Measurements from ENCODE around the gene USP14.

The USP14 gene

GRCh38 chr18:245282-245847, 87.0 kb downstream of the USP14 start:
- no peak for DNase-seq (ENCODE audit: extremely low spot score)
- POLR2A ChIA-PET: no interaction called here
- TF ChIP-seq L3MBTL2 (conservative IDR thresholded peaks at IDR 0.05) (no peak), BHLHE40 (IDR thresholded peaks at IDR 0.05; ENCODE audit: borderline replicate concordance) (no peak), SP1 (IDR thresholded peaks at IDR 0.05) (no peak), ELF4 (IDR thresholded peaks at IDR 0.05) (no peak), SUZ12 (IDR thresholded peaks at IDR 0.05) (no peak), TARDBP (IDR thresholded peaks at IDR 0.05) (no peak), PKNOX1 (IDR thresholded peaks at IDR 0.05) (no peak)
- CTCF ChIA-PET: no interaction called here

- CTCF ChIA-PET: no interaction called here
Measured at GRCh38 chr18:248053-248452, 89.7 kb downstream of the USP14 start.

GRCh38 chr18:250685-251084, 92.3 kb downstream of the USP14 start:
- no peak for DNase-seq (ENCODE audit: extremely low spot score)
- CTCF ChIA-PET: no interaction called here
- TF ChIP-seq CTBP1 (IDR thresholded peaks at IDR 0.05; ENCODE audit: borderline replicate concordance) (no peak), ELF4 (IDR thresholded peaks at IDR 0.05) (no peak), ARNT (IDR thresholded peaks at IDR 0.05) (no peak), FOXM1 (IDR thresholded peaks at IDR 0.05; ENCODE audit: borderline replicate concordance) (no peak), TARDBP (IDR thresholded peaks at IDR 0.05) (no peak), BHLHE40 (IDR thresholded peaks at IDR 0.05; ENCODE audit: borderline replicate concordance) (no peak), PKNOX1 (IDR thresholded peaks at IDR 0.05) (no peak), SUZ12 (IDR thresholded peaks at IDR 0.05) (no peak), FOXK2 (IDR thresholded peaks at IDR 0.05) (no peak), ZNF384 (IDR thresholded peaks at IDR 0.05) (no peak), LEF1 (IDR thresholded peaks at IDR 0.05; ENCODE audit: borderline replicate concordance) (no peak), NFRKB (IDR thresholded peaks at IDR 0.05) (no peak), FOXA1 (IDR thresholded peaks at IDR 0.05) (no peak), L3MBTL2 (conservative IDR thresholded peaks at IDR 0.05) (no peak), SP1 (IDR thresholded peaks at IDR 0.05) (no peak), HDGF (IDR thresholded peaks at IDR 0.05; ENCODE audit: borderline replicate concordance) (no peak)
- POLR2A ChIA-PET: no interaction called here

More at GRCh38 chr18:248053-248452, 89.7 kb downstream of the USP14 start:
- TF ChIP-seq SP1 (IDR thresholded peaks at IDR 0.05): no peak
- no peak for TF ChIP-seq CTBP1 (IDR thresholded peaks at IDR 0.05; ENCODE audit: borderline replicate concordance)
- TF ChIP-seq FOXA1 (IDR thresholded peaks at IDR 0.05): no peak
- TF ChIP-seq ZNF384 (IDR thresholded peaks at IDR 0.05): no peak
- TF ChIP-seq PKNOX1 (IDR thresholded peaks at IDR 0.05): no peak
- no peak for DNase-seq (ENCODE audit: extremely low spot score)
- POLR2A ChIA-PET: no interaction called here

GRCh38 chr18:251572-251971, 93.2 kb downstream of the USP14 start:
- no peak for DNase-seq (ENCODE audit: extremely low spot score)
- CTCF ChIA-PET: no interaction called here
- POLR2A ChIA-PET: no interaction called here
- no peak for TF ChIP-seq NFRKB (IDR thresholded peaks at IDR 0.05)
- no peak for TF ChIP-seq SUZ12 (IDR thresholded peaks at IDR 0.05)
- TF ChIP-seq FOXM1 (IDR thresholded peaks at IDR 0.05; ENCODE audit: borderline replicate concordance): no peak
- TF ChIP-seq SP1 (IDR thresholded peaks at IDR 0.05): no peak

- TF ChIP-seq SP1 (IDR thresholded peaks at IDR 0.05): no peak
- TF ChIP-seq HDGF (IDR thresholded peaks at IDR 0.05; ENCODE audit: borderline replicate concordance): no peak
- no peak for TF ChIP-seq PKNOX1 (IDR thresholded peaks at IDR 0.05)
- no peak for TF ChIP-seq FOXA1 (IDR thresholded peaks at IDR 0.05)
- no peak for TF ChIP-seq TARDBP (IDR thresholded peaks at IDR 0.05)
- no peak for TF ChIP-seq ELF4 (IDR thresholded peaks at IDR 0.05)
- TF ChIP-seq FOXK2 (IDR thresholded peaks at IDR 0.05): no peak
- no peak for TF ChIP-seq LEF1 (IDR thresholded peaks at IDR 0.05; ENCODE audit: borderline replicate concordance)
- TF ChIP-seq ARNT (IDR thresholded peaks at IDR 0.05): no peak
- no peak for TF ChIP-seq BHLHE40 (IDR thresholded peaks at IDR 0.05; ENCODE audit: borderline replicate concordance)
- TF ChIP-seq CTBP1 (IDR thresholded peaks at IDR 0.05; ENCODE audit: borderline replicate concordance): no peak
- no peak for TF ChIP-seq FOXM1 (IDR thresholded peaks at IDR 0.05; ENCODE audit: borderline replicate concordance)
- no peak for TF ChIP-seq NFRKB (IDR thresholded peaks at IDR 0.05)
- no peak for TF ChIP-seq ZNF384 (IDR thresholded peaks at IDR 0.05)
- no peak for TF ChIP-seq SUZ12 (IDR thresholded peaks at IDR 0.05)
- no peak for TF ChIP-seq L3MBTL2 (conservative IDR thresholded peaks at IDR 0.05)
- DNase-seq (ENCODE audit: extremely low spot score): no peak
- ChIA-PET CTCF (interaction anchor here (0.6 kb wide), 1 partner anchor 54 kb away, joined by 3 read pairs; no protein-coding TSS in a partner anchor), POLR2A (interaction anchor here (1.0 kb wide), 1 partner anchor 15 kb away, joined by 3 read pairs; no protein-coding TSS in a partner anchor)
Measured at GRCh38 chr18:253121-253520, 94.8 kb downstream of the USP14 start.

- CTCF ChIA-PET: no interaction called here
- DNase-seq (ENCODE audit: extremely low spot score): no peak
- POLR2A ChIA-PET: no interaction called here
- no peak for TF ChIP-seq BHLHE40 (IDR thresholded peaks at IDR 0.05; ENCODE audit: borderline replicate concordance)
- TF ChIP-seq SP1 (IDR thresholded peaks at IDR 0.05): no peak
- TF ChIP-seq TARDBP (IDR thresholded peaks at IDR 0.05): no peak
- TF ChIP-seq CTBP1 (IDR thresholded peaks at IDR 0.05; ENCODE audit: borderline replicate concordance): no peak
- TF ChIP-seq ARNT (IDR thresholded peaks at IDR 0.05): no peak
- TF ChIP-seq SUZ12 (IDR thresholded peaks at IDR 0.05): no peak
- TF ChIP-seq FOXK2 (IDR thresholded peaks at IDR 0.05): no peak
- no peak for TF ChIP-seq NFRKB (IDR thresholded peaks at IDR 0.05)
- TF ChIP-seq PKNOX1 (IDR thresholded peaks at IDR 0.05): no peak
- no peak for TF ChIP-seq LEF1 (IDR thresholded peaks at IDR 0.05; ENCODE audit: borderline replicate concordance)
- TF ChIP-seq ELF4 (IDR thresholded peaks at IDR 0.05): no peak
- TF ChIP-seq L3MBTL2 (conservative IDR thresholded peaks at IDR 0.05): no peak
- TF ChIP-seq HDGF (IDR thresholded peaks at IDR 0.05; ENCODE audit: borderline replicate concordance): no peak
- no peak for TF ChIP-seq FOXA1 (IDR thresholded peaks at IDR 0.05)
Measured at GRCh38 chr18:255171-255570, 96.8 kb downstream of the USP14 start.

Measured in HEK293T (cell line).